Pons (tissue), 1 donor: ENCODE data around the gene CNKSR1.

Source experiments
- DNase-seq: peaks from one replicate; pipeline ENCODE4 v3.0.0-alpha.2; 2016; ENCODE audit warnings: low spot score

Gene CNKSR1

GRCh38 chr1:26184883-26185282, 7.6 kb downstream of the CNKSR1 start:
- DNase-seq = no peak

- no peak for DNase-seq
Measured at GRCh38 chr1:26187882-26188281, 10.6 kb downstream of the CNKSR1 start.

- no peak for DNase-seq
Measured at GRCh38 chr1:26188477-26188876, 11.2 kb downstream of the CNKSR1 start.

GRCh38 chr1:26189331-26189730, 12.0 kb downstream of the CNKSR1 start:
- no peak for DNase-seq

DNA sequence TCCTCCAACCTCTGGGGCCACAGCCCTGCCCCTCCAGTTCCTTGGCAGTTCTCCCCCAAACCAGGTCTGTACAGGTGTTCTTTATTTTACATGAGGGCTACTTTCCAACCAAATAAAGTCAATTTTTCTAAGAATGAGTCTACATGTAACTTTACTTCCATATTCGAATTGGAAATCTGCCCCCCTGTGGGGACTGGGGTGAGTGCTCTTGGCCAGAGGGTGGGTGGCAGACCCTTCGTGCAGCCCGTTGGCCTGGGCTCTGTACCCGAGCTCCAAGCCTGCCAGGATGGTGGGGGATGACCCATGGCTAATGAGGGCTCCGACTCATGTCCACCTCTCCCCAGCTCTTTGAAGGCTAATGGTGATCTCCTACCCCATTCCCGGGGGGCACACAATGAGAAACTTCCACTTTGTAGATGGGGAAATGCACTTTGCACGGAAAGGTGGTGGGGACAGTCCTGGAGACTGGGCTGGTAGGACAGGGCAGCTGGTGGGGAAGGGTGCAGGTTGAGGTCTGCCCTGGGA, 12.5 kb downstream of the CNKSR1 start:
- no peak for DNase-seq

- peak; percentile 22 for DNase-seq
Measured at GRCh38 chr1:26190373-26190987, 13.2 kb downstream of the CNKSR1 start, which contains the start of gene CATSPER4. Gene CATSPER4 (plus strand): TSS chr1:26190602. CDS start chr1:26190628, 26 bp downstream.

GRCh38 chr1:26191739-26192138, 14.4 kb downstream of the CNKSR1 start:
- no peak for DNase-seq

GRCh38 chr1:26195805-26196204, 18.5 kb downstream of the CNKSR1 start:
- no peak for DNase-seq

GRCh38 chr1:26197301-26197700, 20.0 kb downstream of the CNKSR1 start:
- DNase-seq = no peak

DNA sequence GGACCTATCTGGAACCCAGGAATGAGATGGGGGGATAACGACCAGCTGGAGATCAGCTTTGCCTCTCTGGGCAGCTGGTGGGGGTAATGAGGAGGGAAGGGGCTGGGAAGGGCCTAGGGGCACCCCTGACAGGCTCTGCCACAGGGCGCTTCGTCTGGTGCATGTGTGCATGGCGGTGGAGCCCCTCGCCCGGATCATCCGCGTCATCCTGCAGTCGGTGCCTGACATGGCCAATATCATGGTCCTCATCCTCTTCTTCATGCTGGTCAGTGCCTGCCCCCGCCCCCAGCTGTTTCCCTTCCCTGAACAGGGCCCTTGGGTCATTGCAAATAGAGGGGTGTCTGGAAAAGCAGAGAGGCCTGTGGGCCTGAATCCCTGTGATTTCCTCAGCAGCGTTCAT, 20.5 kb downstream of the CNKSR1 start:
- DNase-seq = no peak

DNA sequence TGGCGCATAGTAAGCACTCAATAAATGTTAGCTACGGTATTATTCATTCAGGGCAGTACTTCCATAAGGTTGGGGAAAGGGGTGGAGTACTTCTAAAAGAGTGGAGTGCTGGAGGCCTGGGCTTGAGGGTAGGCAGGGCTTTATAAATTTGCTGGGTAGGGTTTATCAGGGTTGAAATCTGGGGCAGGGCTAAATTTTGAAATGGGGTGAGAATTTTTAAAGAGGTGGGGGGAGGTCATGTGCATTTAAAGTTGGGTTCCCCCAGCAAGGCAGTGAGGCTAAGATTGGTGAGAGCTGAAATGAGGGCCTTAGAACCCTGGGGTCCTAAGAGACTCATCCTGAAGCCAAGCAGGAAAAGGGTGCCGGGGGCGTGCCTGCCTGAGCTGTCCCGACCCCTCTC, 23.1 kb downstream of the CNKSR1 start:
- DNase-seq = no peak

DNA sequence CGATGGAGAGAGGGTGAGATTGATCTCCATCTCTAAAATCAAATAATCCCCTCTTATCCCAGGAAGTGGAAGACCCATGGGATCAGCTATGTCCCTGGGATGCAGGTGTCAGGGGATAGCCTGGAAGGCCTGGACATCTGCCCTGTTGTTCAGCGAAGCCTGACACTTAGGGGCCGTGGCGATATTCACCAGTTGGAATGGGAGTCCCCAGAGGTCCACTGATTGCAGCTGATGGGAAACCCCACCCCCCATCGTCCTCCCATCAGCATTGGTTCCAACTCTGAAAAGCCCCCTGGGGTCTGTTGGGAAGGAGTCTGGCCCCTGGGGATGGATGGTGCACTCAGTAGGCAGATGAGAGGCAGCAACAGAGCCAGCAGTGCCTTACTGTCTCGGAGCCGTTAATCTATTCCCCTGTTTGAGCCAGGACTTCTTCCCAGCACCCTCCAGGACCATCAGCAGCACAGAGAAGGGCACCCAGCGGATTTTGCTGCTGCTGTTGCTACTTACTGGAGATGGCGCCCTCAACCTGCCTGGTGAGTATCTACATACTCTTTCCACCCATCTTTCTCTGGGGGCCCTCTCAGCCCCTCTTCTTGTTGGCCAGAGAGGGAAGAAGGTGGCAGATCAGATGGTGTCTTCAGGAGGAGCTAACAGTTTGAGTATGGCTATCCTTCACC, 26.5 kb downstream of the CNKSR1 start:
- no peak for DNase-seq

GRCh38 chr1:26210147-26210870, 33.0 kb downstream of the CNKSR1 start:
- DNase-seq = no peak

- DNase-seq = no peak
Measured at GRCh38 chr1:26212726-26213125, 35.4 kb downstream of the CNKSR1 start.

DNA sequence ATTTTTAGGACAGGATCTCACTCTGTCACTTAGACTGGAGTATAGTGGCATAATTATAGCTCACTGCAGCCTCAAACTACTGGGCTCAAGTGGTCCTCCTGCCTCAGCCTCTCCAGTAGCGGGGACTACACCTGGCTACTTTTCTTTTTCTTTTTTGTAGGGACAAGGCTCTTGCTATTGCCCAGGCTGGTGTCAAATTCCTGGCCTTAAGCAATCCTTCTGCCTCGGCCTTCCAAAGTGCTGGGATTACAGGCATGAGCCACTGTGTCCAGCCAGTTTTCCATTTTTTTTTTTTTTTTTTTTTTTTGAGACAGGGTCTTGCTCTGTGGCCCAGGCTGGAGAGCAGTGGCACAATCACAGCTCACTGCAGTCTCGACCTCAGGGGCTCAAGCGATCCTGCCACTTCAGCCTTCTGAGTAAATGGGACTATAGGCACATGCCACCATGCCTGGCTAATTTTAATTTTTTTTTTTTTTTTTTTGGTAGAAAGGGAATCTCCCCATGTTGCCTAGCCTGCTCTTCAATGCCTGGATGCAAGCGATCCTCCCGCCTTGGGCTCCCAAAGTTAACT, 36.1 kb downstream of the CNKSR1 start:
- DNase-seq = no peak

GRCh38 chr1:26215246-26215645, 38.0 kb downstream of the CNKSR1 start:
- no peak for DNase-seq

DNA sequence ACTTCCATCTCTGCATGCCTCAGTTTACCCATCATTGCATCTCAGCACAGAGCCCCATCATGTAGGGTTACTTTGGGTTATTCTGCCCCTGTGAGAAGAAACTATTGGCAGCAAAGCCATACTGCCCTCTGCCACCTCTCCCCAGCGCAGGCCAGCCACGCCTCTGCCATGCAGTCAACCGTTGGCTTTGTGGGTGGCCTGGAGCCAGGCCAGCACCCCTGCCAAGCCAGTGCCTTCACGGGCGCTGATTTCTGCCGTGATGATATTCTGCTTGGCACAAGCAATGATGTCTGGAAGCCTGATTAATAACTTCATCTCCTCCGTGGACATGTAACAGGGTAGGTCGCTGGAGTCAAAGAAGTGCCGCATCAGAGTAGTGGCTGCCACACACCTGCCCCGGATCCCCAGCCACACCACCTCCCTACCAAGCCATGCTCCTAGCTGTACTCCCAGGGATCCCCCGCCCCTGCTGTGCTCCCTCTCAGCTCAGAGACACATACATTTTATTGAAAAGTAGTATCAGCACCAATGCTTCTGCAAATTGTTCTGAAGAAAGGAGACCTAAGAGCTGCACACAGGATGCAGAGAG, 41.7 kb downstream of the CNKSR1 start:
- DNase-seq = no peak

GRCh38 chr1:26220199-26220912, 43.1 kb downstream of the CNKSR1 start:
- DNase-seq = no peak

GRCh38 chr1:26221094-26221493, 43.8 kb downstream of the CNKSR1 start:
- no peak for DNase-seq

GRCh38 chr1:26224606-26225005, 47.3 kb downstream of the CNKSR1 start:
- no peak for DNase-seq

DNA sequence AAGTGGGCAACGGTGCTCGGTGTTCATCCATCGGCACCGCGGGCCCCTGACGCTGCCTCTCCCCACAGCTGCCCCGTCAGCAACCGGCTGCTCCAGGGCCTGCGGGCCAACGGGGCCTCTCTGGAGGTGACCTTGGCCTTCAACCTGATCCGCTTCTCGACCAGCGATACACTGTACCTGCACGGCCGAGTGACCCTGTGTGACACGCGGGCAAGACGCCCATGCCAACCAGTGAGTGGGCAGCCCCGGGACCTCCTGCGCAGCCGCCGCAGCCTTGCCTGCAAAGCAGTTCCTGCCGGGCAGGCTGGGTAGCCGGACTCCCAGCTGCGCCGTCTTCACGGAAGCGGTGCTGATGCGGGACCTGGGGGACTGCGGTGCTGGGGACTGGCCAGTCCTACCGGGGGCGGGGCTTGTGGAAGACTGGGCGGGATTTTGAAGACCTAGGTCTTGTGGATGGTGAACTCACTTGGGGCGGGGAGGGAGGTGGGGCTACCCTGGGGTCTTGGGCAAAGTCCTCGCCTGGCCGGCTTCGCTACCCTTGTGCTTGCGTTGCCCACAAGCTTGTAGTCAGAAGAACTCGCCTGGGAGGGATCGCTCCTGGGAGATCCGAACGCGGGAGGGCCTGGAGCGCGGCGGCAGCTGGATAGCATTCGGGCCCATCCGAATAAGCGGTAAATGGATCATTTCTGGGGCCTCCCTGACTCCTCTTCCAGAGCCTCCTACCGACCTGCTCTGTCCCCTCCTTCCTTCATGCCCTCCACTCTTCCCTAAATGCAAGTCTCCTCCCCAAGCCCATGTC, 47.9 kb downstream of the CNKSR1 start:
- peak; percentile 27 for DNase-seq
